GM15510 (cell line): Measurements from ENCODE around the gene CDC5L.

Experiments used
- POLR2A ChIP-seq: IDR thresholded peaks from 3 replicates; pipeline ENCODE4 v1.6.1; 2011; ENCODE audit warnings: borderline replicate concordance; ENCODE audit not compliant: insufficient read length; ENCODE audit errors: extremely low read depth

CDC5L gene

GRCh38 chr6:44438827-44439226 is 51.3 kb downstream of the CDC5L start:
- TF ChIP-seq POLR2A: no peak

- no peak for TF ChIP-seq POLR2A
Measured at GRCh38 chr6:44439270-44440045, 52.0 kb downstream of the CDC5L start.

GRCh38 chr6:44441091-44441855 is 53.8 kb downstream of the CDC5L start:
- no peak for TF ChIP-seq POLR2A

DNA sequence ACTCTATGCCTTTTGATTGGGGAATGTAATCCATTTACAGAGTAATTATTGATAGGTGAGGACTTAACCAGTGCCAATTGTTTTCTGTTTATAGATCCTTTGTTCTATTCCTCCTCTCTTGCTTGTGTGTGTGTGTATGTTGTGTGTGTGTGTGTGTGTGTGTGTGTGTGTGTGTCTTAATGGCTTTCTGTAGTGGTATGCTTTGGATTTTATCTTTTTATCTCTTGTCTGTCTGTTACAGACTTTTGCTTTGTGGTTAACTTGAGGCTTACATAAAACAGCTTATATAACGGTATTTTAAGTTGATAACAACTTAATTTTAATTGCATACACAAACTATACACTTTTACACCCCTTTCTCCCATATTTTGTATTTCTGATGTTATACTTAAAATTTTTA is 54.7 kb downstream of the CDC5L start:
- TF ChIP-seq POLR2A: no peak

- TF ChIP-seq POLR2A: no peak
Measured at GRCh38 chr6:44442833-44443444, 55.4 kb downstream of the CDC5L start.

GRCh38 chr6:44444853-44445252 is 57.3 kb downstream of the CDC5L start:
- TF ChIP-seq POLR2A: no peak

GRCh38 chr6:44446626-44447300 is 59.3 kb downstream of the CDC5L start:
- no peak for TF ChIP-seq POLR2A

GRCh38 chr6:44451803-44452695 is 64.5 kb downstream of the CDC5L start:
- no peak for TF ChIP-seq POLR2A

GRCh38 chr6:44452725-44453124 is 65.2 kb downstream of the CDC5L start:
- no peak for TF ChIP-seq POLR2A

DNA sequence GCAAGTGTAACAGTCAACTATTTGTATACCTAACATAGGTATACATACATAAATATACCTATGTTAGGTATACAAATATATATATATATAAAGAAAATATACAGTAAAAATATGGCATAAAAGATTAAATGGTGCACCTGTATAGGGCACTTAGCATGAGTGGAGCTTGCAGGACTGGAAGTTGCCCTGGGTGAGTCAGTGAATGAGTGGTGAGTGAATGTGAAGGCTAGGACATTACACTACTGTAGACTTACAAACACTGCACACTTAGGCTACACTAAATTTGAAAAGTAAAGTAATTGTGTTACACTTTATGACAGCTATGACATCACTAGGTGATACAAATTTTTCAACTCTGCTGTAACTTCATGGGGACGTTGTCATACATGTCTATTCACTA is 65.6 kb downstream of the CDC5L start:
- no peak for TF ChIP-seq POLR2A

DNA sequence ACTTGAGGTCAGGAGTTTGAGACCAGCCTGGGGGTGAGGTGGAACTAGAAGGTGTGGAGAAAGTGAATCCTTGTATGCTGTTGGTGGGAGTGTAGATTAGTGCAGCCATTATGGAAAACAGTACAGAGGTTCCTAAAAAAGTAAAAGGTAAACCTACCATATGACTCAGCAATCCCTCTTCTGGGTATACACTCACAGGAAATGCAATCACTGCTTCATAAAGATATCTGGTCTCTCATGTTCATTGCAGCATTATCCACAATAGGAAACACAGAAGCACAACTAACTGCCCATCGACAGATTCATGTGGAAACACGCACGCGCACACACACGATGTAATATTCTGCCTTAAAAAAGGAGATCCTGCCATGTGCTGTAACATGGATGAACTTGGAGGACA is 66.7 kb downstream of the CDC5L start:
- no peak for TF ChIP-seq POLR2A

DNA sequence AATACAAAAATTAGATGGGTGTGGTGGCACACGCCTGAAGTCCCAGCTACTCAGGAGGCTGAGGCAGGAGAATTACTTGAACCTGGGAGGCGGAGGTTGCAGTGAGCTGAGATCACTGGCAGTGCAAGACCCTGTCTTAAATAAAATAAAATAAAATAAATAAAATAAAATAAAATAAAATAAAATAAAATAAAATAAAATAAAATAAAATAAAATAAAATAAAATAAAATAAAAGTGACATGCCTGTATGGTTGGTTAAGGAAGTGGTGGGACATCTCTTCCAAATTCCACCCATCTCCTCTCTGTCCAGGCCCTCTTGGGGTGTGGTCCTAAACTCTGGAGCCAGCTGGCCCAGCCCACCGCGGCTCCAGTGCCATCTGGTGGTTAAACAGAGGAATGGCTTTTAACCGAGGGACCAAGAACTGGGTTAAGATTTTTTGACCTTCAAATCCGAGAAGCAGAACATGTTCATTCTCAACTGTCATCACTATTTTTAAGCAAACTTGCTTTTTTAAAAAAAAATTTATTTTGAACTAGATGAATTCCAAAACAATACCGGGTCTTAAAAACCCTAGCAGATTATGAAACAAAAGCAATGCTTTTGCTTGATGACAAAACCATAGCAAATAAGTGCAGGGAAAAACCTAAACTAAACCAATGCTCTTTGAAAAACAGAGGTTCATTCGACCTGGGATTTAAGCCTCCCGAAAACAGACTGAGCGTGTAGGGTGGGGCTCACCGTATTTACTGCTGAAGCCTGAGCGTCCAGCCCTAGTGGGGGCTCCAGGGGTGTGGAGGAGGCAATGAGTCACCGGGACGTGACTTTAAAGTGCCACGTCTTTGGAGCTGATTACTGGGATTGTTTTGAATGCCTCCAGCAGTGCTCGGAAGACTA is 68.8 kb downstream of the CDC5L start:
- TF ChIP-seq POLR2A: no peak

DNA sequence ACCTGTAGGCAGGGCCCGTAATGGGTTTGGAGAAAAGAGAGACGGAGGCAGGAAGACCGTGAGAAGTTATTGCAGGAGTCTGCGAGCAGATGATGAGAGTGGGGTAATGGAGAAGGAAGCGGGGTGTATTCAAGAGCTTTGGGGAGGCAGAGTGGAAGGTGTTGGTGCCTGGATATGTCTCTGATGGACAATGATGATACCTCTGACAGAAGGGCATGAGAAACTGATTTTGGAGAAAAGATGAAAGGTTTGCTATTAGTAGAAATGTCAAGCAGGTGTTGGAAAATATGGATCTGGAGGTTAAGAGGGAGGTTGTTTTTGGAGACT is 69.4 kb downstream of the CDC5L start:
- TF ChIP-seq POLR2A: no peak
